ENCODE results near the gene ILDR2. TPM values are rescaled to one million over a fixed set of nuclear protein-coding genes. Genes with fewer than 3 reads are reported as not detected.
A peak's percentile ranks its signal among the peaks of the same experiment; 100 is the strongest.

ILDR2 gene
- total RNA-seq, 1 experiment from 2014 or later = 0.42 TPM

- TF ChIP-seq CTCF (IDR thresholded peaks at IDR 0.05; ENCODE audit: unreplicated experiment) = no peak
- CTCF ChIA-PET = interaction anchor here (0.6 to 1.4 kb wide), 4 partner anchors 10 to 47 kb away, joined by 3 to 4 read pairs (median 3); no protein-coding TSS in a partner anchor
- Mint-ChIP-seq H3K4me1 (ENCODE audit: insufficient read depth, unreplicated experiment) (no peaks in the 10 kb centered on the region), H3K27me3 (ENCODE audit: insufficient read depth, unreplicated experiment) (peaks cover 61% of the 10 kb centered on the region), H3K36me3 (ENCODE audit: insufficient read depth, unreplicated experiment) (no peaks in the 10 kb centered on the region), H3K4me3 (ENCODE audit: unreplicated experiment) (no peak overlapping the region), H3K9me3 (ENCODE audit: unreplicated experiment) (no peaks in the 10 kb centered on the region), H3K27ac (ENCODE audit: low read depth, unreplicated experiment) (no peak overlapping the region)
- DNase-seq (ENCODE audit: unreplicated experiment) = peak; percentile 9
- POLR2A ChIA-PET = no interaction called here
- BruUV-seq (replicated peaks) = no TSS peak
- intact Hi-C loops (cut with micrococcal nuclease) = no loop called here
These were observed 38.0 kb upstream of the ILDR2 start for GRCh38 chr1:167013108-167013929.

GRCh38 chr1:167012570-167012969 is 37.2 kb upstream of the ILDR2 start:
- Mint-ChIP-seq H3K27ac (ENCODE audit: low read depth, unreplicated experiment) (no peak overlapping the region), H3K4me1 (ENCODE audit: insufficient read depth, unreplicated experiment) (no peaks in the 10 kb centered on the region), H3K27me3 (ENCODE audit: insufficient read depth, unreplicated experiment) (peaks cover 68% of the 10 kb centered on the region), H3K36me3 (ENCODE audit: insufficient read depth, unreplicated experiment) (no peaks in the 10 kb centered on the region), H3K4me3 (ENCODE audit: unreplicated experiment) (no peak overlapping the region), H3K9me3 (ENCODE audit: unreplicated experiment) (no peaks in the 10 kb centered on the region)
- TF ChIP-seq CTCF (IDR thresholded peaks at IDR 0.05; ENCODE audit: unreplicated experiment) = no peak
- intact Hi-C loops (cut with micrococcal nuclease) = no loop called here
- POLR2A ChIA-PET = no interaction called here
- BruUV-seq (replicated peaks) = no TSS peak
- no peak for DNase-seq (ENCODE audit: unreplicated experiment)
- CTCF ChIA-PET = interaction anchor here (0.6 to 2.0 kb wide), 4 partner anchors 10 to 522 kb away, joined by 3 to 5 read pairs (median 4); no protein-coding TSS in a partner anchor

GRCh38 chr1:167011560-167012191 is 36.3 kb upstream of the ILDR2 start:
- CTCF ChIA-PET = interaction anchor here (0.6 to 2.0 kb wide), 6 partner anchors 11 to 523 kb away, joined by 3 to 5 read pairs (median 4); no protein-coding TSS in a partner anchor
- no peaks in the 10 kb centered on the region for H3K36me3 Mint-ChIP-seq (ENCODE audit: insufficient read depth, unreplicated experiment)

More at GRCh38 chr1:167011560-167012191, 36.3 kb upstream of the ILDR2 start:
- no peak for DNase-seq (ENCODE audit: unreplicated experiment)
- TF ChIP-seq CTCF (IDR thresholded peaks at IDR 0.05; ENCODE audit: unreplicated experiment) = no peak
- Mint-ChIP-seq H3K4me1 (ENCODE audit: insufficient read depth, unreplicated experiment) (no peaks in the 10 kb centered on the region), H3K27me3 (ENCODE audit: insufficient read depth, unreplicated experiment) (peaks cover 75% of the 10 kb centered on the region), H3K27ac (ENCODE audit: low read depth, unreplicated experiment) (no peak overlapping the region), H3K4me3 (ENCODE audit: unreplicated experiment) (no peak overlapping the region), H3K9me3 (ENCODE audit: unreplicated experiment) (no peaks in the 10 kb centered on the region)
- intact Hi-C loops (cut with micrococcal nuclease) = no loop called here
- no TSS peak for BruUV-seq (replicated peaks)
- POLR2A ChIA-PET = interaction anchor here (0.7 kb wide), 1 partner anchor 312 kb away, joined by 3 read pairs; no protein-coding TSS in a partner anchor

Data from MCF 10A (cell line).